Measurements from ENCODE around the gene CD3D. TPM values are rescaled to one million over a fixed set of nuclear protein-coding genes. Genes with fewer than 3 reads are reported as not detected.

Gene CD3D
- total RNA-seq, 4 donors from 2014 or later, result 1.7 TPM; not detected in 3

- TF ChIP-seq POLR2A (IDR thresholded peaks at IDR 0.05) (no peak), CTCF (IDR thresholded peaks at IDR 0.05) (no peak)
- intact Hi-C loops (cut with DNase I; ENCODE audit: low total_unique reads), result no loop called here
- no peaks in the 10 kb centered on the region for H3K9me3 ChIP-seq
- no peak overlapping the region for H3K4me3 ChIP-seq
- DNase-seq, result no peak
- H3K4me1 ChIP-seq, result no peaks in the 10 kb centered on the region
- H3K36me3 ChIP-seq, result no peaks in the 10 kb centered on the region
- H3K27ac ChIP-seq, result no peak overlapping the region
- no peaks in the 10 kb centered on the region for H3K27me3 ChIP-seq
Observed at GRCh38 chr11:118295199-118295598, 47.3 kb downstream of the CD3D start.

- DNase-seq, result no peak
- intact Hi-C loops (cut with DNase I; ENCODE audit: low total_unique reads), result no loop called here
- Histone ChIP-seq H3K36me3 (no peaks in the 10 kb centered on the region), H3K4me3 (no peak overlapping the region), H3K4me1 (no peaks in the 10 kb centered on the region), H3K9me3 (no peaks in the 10 kb centered on the region), H3K27ac (no peak overlapping the region), H3K27me3 (no peaks in the 10 kb centered on the region)
- no peak for TF ChIP-seq CTCF (IDR thresholded peaks at IDR 0.05)
- TF ChIP-seq POLR2A (IDR thresholded peaks at IDR 0.05), result no peak
Observed at GRCh38 chr11:118294053-118294452, 48.5 kb downstream of the CD3D start.

GRCh38 chr11:118291477-118292135 lies 50.9 kb downstream of the CD3D start:
- H3K27ac ChIP-seq, result no peak overlapping the region
- no peaks in the 10 kb centered on the region for H3K9me3 ChIP-seq
- DNase-seq, result no peak
- intact Hi-C loops (cut with DNase I; ENCODE audit: low total_unique reads), result no loop called here
- no peak for TF ChIP-seq CTCF (IDR thresholded peaks at IDR 0.05)
- TF ChIP-seq POLR2A (IDR thresholded peaks at IDR 0.05), result no peak
- H3K27me3 ChIP-seq, result no peaks in the 10 kb centered on the region
- no peaks in the 10 kb centered on the region for H3K36me3 ChIP-seq
- no peak overlapping the region for H3K4me3 ChIP-seq
- H3K4me1 ChIP-seq, result no peaks in the 10 kb centered on the region

- peak in 1 of 2 donors; percentile 22 for DNase-seq
- H3K4me3 ChIP-seq, result no peak overlapping the region
- no peaks in the 10 kb centered on the region for H3K9me3 ChIP-seq
- H3K36me3 ChIP-seq, result no peaks in the 10 kb centered on the region
- H3K27me3 ChIP-seq, result no peaks in the 10 kb centered on the region
- H3K4me1 ChIP-seq, result no peaks in the 10 kb centered on the region
- intact Hi-C loops (cut with DNase I; ENCODE audit: low total_unique reads), result no loop called here
- H3K27ac ChIP-seq, result no peak overlapping the region
- TF ChIP-seq POLR2A (IDR thresholded peaks at IDR 0.05), result no peak
- peak; percentile 6 to 60 (median 36) for TF ChIP-seq CTCF (IDR thresholded peaks at IDR 0.05)
Observed at GRCh38 chr11:118290923-118291322, 51.6 kb downstream of the CD3D start.

GRCh38 chr11:118289401-118289800 lies 53.1 kb downstream of the CD3D start:
- no peak for DNase-seq
- H3K27me3 ChIP-seq, result no peaks in the 10 kb centered on the region
- no peak overlapping the region for H3K27ac ChIP-seq
- H3K4me1 ChIP-seq, result no peaks in the 10 kb centered on the region
- H3K9me3 ChIP-seq, result no peaks in the 10 kb centered on the region
- intact Hi-C loops (cut with DNase I; ENCODE audit: low total_unique reads), result no loop called here
- no peaks in the 10 kb centered on the region for H3K36me3 ChIP-seq
- H3K4me3 ChIP-seq, result no peak overlapping the region
- TF ChIP-seq CTCF (IDR thresholded peaks at IDR 0.05), result no peak
- no peak for TF ChIP-seq POLR2A (IDR thresholded peaks at IDR 0.05)

Small RNA genes within 50 kb of the gene (small RNA-seq; reads per million reads assigned to genes)
- gene AP001582.1, result not detected

Other genes starting within 250 kb of the CD3D start
- 1 to 10 TPM; 1.8 to 7.3 (median 2.5) TPM for gene SCN4B, start 189.9 kb downstream of the CD3D start, total RNA-seq
- 1 to 10 TPM in 1 of 4 donors, under 1 TPM in 1, not detected in 2; 0.37 to 9.3 TPM for gene SCN2B, start 166.1 kb downstream of the CD3D start, total RNA-seq
- 1 to 10 TPM; 1.2 to 9.1 (median 5.6) TPM for gene JAML, start 117.7 kb downstream of the CD3D start, total RNA-seq
- 1 to 10 TPM in 3 of 4 donors, under 1 TPM in 1; 0.26 to 8.3 (median 3.3) TPM for gene MPZL3, start 90.3 kb downstream of the CD3D start, total RNA-seq
- 100 to 1,000 TPM in 1 of 4 donors, 10 to 100 TPM in 3; 40.9 to 191 (median 73.9) TPM for gene MPZL2, start 78.4 kb downstream of the CD3D start, total RNA-seq
- gene CD3E, start 38.0 kb downstream of the CD3D start, total RNA-seq, result 1 to 10 TPM in 1 of 4 donors, under 1 TPM in 1, not detected in 2; 0.48 to 2.4 TPM
- gene CD3G, start 1.6 kb upstream of the CD3D start, total RNA-seq, result 1 to 10 TPM in 1 of 4 donors, under 1 TPM in 1, not detected in 2; 0.34 to 6.2 TPM
- gene UBE4A, start 16.9 kb upstream of the CD3D start, total RNA-seq, result 10 to 100 TPM; 31.0 to 41.2 (median 33.3) TPM
- 100 to 1,000 TPM in 3 of 4 donors, 10 to 100 TPM in 1; 36.4 to 274 (median 152) TPM for gene ATP5MG, start 58.9 kb upstream of the CD3D start, total RNA-seq
- 100 to 1,000 TPM in 1 of 4 donors, 10 to 100 TPM in 3; 41.0 to 142 (median 73.9) TPM for gene KMT2A, start 93.8 kb upstream of the CD3D start, total RNA-seq
- gene TTC36, start 184.8 kb upstream of the CD3D start, total RNA-seq, result 1 to 10 TPM in 1 of 4 donors, not detected in 3; 1.8 TPM
- 10 to 100 TPM in 3 of 4 donors, 1 to 10 TPM in 1; 6.1 to 26.8 (median 15.8) TPM for gene TMEM25, start 188.5 kb upstream of the CD3D start, total RNA-seq
- gene IFT46, start 223.2 kb upstream of the CD3D start, total RNA-seq, result 10 to 100 TPM; 37.4 to 73.5 (median 58.7) TPM
- gene ARCN1, start 229.7 kb upstream of the CD3D start, total RNA-seq, result 100 to 1,000 TPM in 2 of 4 donors, 10 to 100 TPM in 2; 55.3 to 154 (median 112) TPM

All from uterus (tissue), 4 donors.